DMS153 treated with DMSO at 0.1 percent for 48 hours (cell line): Measurements from ENCODE around the gene ACACA.
"Not testable (repeated sequence)": the region's sequence is repeated elsewhere in the genome, so short reads cannot be mapped to it uniquely, and the experiment has no call there.

Experiments
- DNase-seq: peaks from one replicate; lab custom pipeline; 2025; ENCODE audit not compliant: unreplicated experiment; lab: John Stamatoyannopoulos, UW

ACACA gene

GRCh38 chr17:37182786-37183465 lies 223.7 kb downstream of the ACACA start:
- DNase-seq = no peak

- DNase-seq = no peak
Measured at GRCh38 chr17:37180376-37180775, 226.3 kb downstream of the ACACA start.

DNA sequence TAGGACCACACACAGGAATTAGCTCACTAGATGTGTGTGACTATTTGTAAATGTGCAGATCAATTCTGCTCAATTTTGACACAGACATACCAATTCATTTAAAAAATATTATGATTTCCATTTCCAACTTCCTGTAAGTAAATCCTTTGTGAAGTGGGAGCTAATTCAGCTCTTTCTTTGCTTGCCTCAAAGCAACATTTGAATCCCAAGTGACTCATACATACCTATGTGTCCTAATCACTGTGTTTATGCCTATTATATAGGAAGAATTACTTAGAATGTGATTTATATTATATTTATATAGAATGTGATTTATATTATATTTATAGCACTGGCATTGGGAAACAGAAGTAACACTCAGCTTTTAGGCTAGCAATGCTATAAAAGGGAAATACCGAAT lies 226.7 kb downstream of the ACACA start:
- no peak for DNase-seq

GRCh38 chr17:37177254-37177870 lies 229.3 kb downstream of the ACACA start:
- peak; percentile 74 for DNase-seq

DNA sequence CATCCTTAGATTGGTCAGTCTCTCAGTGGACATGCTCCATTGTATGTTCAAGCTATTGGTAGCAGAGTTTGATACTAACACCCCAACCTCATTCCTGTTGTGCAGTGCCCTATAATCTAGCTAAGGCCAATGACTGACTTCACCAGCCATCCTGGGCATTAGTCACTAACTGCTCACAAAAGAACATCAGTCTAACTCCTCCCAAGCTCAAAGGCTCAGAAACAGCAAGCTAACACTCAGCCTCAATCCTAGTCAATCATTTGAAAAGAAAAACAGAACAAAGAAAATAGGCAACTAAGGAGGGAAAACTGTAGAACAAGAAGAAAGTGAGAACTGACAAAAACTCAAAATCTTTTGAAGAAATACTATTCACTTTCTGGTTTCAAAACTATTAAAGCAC lies 229.9 kb downstream of the ACACA start:
- peak; percentile 54 for DNase-seq

GRCh38 chr17:37174205-37174604 lies 232.4 kb downstream of the ACACA start:
- no peak for DNase-seq

GRCh38 chr17:37170881-37171425 lies 235.7 kb downstream of the ACACA start:
- DNase-seq = no peak

DNA sequence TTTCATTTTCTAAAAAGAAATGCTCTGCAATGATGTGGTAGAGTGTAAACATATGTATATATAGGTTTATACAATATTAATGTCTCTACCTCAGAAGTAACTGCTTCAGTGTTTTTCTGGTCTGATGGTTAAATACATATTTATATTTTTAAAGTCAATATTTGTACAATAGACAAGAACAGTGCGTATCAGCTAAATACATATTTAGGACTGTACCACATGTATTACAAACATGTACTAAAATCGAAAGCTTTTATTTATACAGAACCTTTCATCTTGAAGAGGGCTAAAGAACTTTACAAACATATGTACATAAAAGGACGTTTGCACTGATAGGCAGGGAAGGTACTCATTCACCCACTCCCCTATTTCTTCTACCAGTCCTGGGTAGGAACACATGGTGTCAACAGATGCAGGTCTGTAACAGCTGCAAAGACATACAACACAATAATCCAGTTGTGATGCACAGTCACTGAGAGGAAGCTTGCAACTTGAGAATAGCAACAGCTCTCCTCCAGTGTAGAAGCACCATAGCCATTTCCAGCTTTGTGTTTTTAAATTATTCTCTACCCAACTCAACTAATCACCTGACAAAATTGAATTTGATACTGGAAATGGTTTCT lies 237.8 kb downstream of the ACACA start:
- peak; percentile 38 for DNase-seq

- no peak for DNase-seq
Measured at GRCh38 chr17:37167756-37168155, 238.9 kb downstream of the ACACA start.

GRCh38 chr17:37164057-37164456 lies 242.6 kb downstream of the ACACA start:
- DNase-seq = no peak

GRCh38 chr17:37162800-37163199 lies 243.8 kb downstream of the ACACA start:
- DNase-seq = no peak

- DNase-seq = no peak
Measured at GRCh38 chr17:37160944-37161343, 245.7 kb downstream of the ACACA start.

DNA sequence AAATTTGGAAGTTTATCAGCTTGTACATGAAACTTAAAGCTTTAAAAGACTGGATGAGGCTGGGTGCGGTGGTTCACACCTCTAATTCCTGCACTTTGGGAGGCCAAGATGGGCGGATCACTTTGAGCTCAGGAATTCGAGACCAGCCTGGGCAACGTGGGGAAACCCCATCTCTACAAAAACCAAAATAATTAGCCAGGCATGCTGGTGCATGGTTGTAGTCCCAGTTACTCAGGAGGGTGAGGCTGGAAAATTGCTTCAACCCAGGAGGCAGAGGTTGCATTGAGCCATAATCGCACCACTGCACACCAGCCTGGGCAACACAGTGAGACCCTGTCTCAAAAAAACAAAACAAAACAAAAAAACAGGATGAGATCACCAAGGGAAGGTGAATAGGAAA lies 248.3 kb downstream of the ACACA start:
- DNase-seq = no peak

GRCh38 chr17:37148156-37148555 lies 258.5 kb downstream of the ACACA start:
- DNase-seq = no peak

GRCh38 chr17:37147301-37147812 lies 259.3 kb downstream of the ACACA start:
- DNase-seq = no peak

DNA sequence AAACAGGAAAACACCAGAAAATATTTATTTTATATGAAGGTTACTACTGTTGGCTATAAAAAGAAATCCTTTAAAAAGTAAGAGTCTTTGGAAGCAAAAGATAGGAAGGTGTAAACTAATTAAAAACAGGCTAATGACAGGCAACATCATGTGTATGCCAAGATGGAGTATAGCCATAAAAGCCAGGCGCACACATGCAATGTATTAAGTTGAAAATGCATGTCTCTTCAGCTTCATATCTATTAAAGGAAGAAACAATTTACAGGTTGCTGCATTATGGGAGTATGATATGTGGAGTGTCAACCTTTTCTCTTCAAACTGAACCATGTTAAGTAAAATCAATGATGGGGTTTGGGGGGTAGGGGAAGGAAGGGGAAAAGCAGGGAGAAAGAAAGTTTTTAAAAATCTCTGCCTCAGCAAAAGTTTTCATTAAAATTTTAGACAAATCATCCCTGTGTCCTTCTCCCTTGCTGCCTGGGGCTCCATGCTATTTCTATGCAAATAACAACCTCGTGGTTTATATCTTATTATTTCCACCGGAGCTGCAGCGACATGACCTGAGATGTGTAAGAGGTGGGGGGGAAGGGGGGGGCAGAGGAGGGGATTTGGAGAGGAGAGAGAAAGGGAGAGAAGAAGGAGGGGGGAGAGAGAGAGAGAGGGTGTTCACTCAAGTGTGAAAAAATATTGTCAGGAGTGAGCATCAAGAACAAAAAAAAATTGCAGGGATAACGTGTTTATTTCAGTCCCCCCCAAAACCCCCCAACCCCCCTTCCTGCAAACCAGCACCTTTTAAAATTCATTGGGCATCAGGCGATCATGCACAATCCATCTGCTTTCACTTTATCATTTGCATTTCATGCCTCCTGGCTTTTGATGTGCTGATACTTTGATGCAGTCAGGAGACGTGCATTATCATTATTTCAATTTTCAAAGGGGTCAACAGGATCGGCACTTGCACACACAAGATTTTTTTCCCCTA lies 260.3 kb downstream of the ACACA start:
- DNase-seq = no peak

DNA sequence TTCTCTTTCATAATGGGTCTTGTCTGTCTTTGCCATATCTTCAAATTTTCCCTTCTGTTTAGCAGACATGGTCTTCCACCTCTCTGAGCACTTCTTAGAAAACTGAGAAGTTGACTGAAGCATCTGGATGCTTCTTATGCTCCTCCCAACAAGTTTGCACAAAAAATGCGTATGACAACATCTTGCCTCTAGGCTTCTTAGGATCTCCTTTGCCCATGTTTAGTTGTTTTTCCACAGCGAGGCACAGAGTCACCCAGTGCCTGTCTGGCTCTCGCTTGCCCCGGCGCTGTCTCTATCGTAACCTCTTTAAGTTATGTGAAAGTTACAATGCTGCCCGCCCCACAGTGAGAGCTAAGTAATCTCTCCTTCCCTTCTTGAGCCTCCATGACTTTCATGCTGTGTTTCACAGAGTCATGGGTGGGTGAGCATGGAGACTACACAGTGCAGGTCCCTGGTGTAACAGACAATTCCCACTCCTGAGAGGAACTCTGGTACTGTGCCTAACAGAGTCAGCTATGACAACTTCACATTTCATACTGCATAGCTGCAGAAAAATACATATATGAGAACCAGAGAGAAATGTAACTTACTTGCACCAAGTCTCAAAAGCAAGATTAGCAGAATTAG lies 262.4 kb downstream of the ACACA start:
- no peak for DNase-seq

GRCh38 chr17:37143558-37143957 lies 263.1 kb downstream of the ACACA start:
- not testable (repeated sequence) for DNase-seq

DNA sequence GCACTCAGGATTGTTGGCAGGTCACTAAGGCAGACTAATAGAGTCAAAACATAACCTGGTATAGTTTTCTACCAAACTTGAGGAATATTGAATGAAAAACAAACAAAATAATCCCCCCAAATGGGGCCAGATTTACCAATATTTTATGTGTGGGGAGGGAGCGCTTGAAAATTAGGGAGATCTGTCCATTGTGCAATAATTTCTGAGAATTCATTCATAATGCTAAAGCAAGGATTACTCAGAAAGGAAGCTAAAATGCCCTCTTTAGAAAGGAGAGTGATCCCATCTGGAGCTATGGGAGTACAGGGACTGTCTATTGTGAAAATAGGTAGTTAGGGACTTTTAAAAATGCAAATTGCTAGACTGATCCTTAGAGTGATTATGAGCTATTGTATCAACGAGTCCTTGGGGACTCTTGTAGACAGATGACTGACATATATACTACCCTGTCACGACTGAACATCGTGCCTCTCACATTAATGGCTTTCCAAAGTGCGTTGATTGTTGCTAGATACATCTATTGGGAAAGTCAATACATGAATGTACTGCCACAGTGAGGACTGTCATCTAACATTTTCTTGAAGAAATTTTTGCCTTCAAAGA lies 264.2 kb downstream of the ACACA start:
- no peak for DNase-seq

DNA sequence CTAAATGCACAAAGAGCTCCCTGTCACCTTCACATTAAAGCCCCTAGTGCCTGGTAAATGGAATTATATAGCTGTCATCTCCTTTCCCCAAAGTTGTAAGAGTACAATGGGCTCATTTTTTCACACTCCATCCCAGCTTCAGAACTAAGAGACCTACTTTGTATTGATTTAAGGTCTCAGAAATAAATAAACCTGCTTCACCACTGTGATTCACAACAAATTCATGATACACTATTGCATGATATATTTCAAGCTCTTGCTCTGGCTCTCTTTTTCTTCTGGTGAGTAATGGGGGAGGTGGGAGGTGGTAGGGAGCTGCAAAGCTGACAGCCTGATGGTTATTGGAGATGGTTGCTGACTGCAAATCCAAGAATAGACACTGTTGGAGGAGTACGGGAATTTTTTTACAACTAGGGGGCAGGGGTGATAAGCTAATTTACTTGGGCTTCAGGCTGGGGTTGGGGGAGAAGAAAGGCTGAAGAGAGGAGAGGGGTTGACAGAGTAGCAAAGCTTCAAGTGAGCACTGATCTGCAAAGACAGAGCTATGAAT lies 268.0 kb downstream of the ACACA start:
- no peak for DNase-seq
